ENCODE data around the gene TCEAL2. TPM values are rescaled to one million over a fixed set of nuclear protein-coding genes. Genes with fewer than 3 reads are reported as not detected.
"Not testable (repeated sequence)": the region's sequence is repeated elsewhere in the genome, so short reads cannot be mapped to it uniquely, and the experiment has no call there.

The TCEAL2 gene
- total RNA-seq, 1 donor from 2014 or later: not detected

DNA sequence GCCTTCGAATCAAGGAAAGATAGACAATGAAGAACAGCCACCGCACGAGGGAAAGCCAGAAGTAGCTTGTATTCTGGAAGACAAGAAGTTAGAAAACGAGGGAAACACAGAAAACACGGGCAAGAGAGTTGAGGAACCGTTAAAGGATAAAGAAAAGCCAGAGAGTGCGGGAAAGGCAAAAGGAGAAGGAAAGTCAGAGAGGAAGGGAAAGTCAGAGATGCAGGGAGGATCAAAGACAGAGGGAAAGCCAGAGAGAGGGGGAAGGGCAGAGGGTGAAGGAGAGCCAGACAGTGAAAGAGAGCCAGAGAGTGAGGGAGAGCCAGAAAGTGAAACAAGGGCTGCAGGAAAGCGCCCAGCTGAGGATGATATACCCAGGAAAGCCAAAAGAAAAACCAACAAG lies 1.4 kb downstream of the TCEAL2 start:
- no peaks in the 10 kb centered on the region for H3K27me3 ChIP-seq (ENCODE audit: control insufficient read depth, insufficient read depth, low read length)
- TF ChIP-seq CTCF (IDR thresholded peaks at IDR 0.05; ENCODE audit: insufficient read depth, low read length, severe bottlenecking): no peak
- no peak for FAIRE-seq
- no peak overlapping the region for H3K4me3 ChIP-seq (ENCODE audit: low read depth, low read length)
- H3K36me3 ChIP-seq (ENCODE audit: control insufficient read depth, insufficient read depth, low read length): no peaks in the 10 kb centered on the region
- DNase-seq (ENCODE audit: low read depth): no peak

GRCh38 chrX:102129473-102129872 lies 4.0 kb downstream of the TCEAL2 start:
- DNase-seq (ENCODE audit: low read depth) (peak; percentile 20), FAIRE-seq (no peak)
- Histone ChIP-seq H3K4me3 (ENCODE audit: low read depth, low read length) (no peak overlapping the region), H3K36me3 (ENCODE audit: control insufficient read depth, insufficient read depth, low read length) (no peaks in the 10 kb centered on the region), H3K27me3 (ENCODE audit: control insufficient read depth, insufficient read depth, low read length) (no peaks in the 10 kb centered on the region)
- TF ChIP-seq CTCF (IDR thresholded peaks at IDR 0.05; ENCODE audit: insufficient read depth, low read length, severe bottlenecking): no peak

DNA sequence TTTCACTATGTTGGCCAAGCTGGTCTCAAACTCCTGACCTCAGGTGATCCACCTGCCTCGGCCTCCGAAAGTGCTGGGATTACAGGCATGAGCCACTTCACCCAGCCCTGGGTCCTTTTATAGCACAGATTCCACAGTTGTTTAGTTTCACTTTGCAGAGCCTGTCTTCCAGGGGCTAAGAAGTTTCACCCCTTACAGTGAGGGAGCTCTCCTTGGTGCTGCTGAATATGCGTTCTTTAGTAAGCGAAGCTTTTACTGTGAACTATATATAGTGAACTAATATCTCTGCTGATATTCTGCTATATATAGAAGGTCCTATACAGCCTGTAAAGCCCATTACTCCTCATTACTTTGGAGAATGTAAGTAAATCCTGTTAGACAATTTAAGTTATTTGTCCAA lies 12.6 kb downstream of the TCEAL2 start:
- TF ChIP-seq CTCF (IDR thresholded peaks at IDR 0.05; ENCODE audit: insufficient read depth, low read length, severe bottlenecking): no peak
- DNase-seq (ENCODE audit: low read depth) (no peak), FAIRE-seq (no peak)
- H3K36me3 ChIP-seq (ENCODE audit: control insufficient read depth, insufficient read depth, low read length): no peaks in the 10 kb centered on the region
- H3K4me3 ChIP-seq (ENCODE audit: low read depth, low read length): no peak overlapping the region
- no peaks in the 10 kb centered on the region for H3K27me3 ChIP-seq (ENCODE audit: control insufficient read depth, insufficient read depth, low read length)

- DNase-seq (ENCODE audit: low read depth); H3K36me3 ChIP-seq (ENCODE audit: control insufficient read depth, insufficient read depth, low read length); FAIRE-seq; H3K27me3 ChIP-seq (ENCODE audit: control insufficient read depth, insufficient read depth, low read length); H3K4me3 ChIP-seq (ENCODE audit: low read depth, low read length): not testable (repeated sequence)
Observed at GRCh38 chrX:102140876-102141275, 15.4 kb downstream of the TCEAL2 start.

DNA sequence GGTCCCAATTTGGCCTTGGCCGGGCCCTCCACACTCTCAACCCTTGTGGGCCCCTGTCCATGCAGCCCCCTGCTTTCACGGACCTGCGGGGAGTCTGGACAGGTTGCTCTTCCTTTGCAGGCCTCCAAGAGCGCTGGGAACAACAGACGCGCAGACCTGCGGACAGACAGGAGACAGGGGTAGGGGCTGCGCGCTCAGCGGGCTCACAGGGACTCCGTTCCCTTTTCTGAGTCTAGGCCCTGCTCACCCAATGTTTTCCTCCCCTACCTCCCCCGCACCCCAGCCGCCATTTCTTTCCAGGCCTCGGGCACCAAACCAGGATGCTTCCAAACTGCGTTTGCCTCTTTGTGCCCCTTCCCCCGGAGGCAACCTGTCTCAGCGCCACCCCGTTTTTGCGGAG lies 16.2 kb downstream of the TCEAL2 start:
- not testable (repeated sequence) for H3K4me3 ChIP-seq (ENCODE audit: low read depth, low read length); H3K27me3 ChIP-seq (ENCODE audit: control insufficient read depth, insufficient read depth, low read length); FAIRE-seq; DNase-seq (ENCODE audit: low read depth); H3K36me3 ChIP-seq (ENCODE audit: control insufficient read depth, insufficient read depth, low read length)

GRCh38 chrX:102142274-102142673 lies 16.8 kb downstream of the TCEAL2 start, which contains the start of gene TCEAL6:
TSS of gene TCEAL6 (minus strand) at chrX:102142481.
- not testable (repeated sequence) for DNase-seq (ENCODE audit: low read depth); H3K4me3 ChIP-seq (ENCODE audit: low read depth, low read length); H3K27me3 ChIP-seq (ENCODE audit: control insufficient read depth, insufficient read depth, low read length); FAIRE-seq; H3K36me3 ChIP-seq (ENCODE audit: control insufficient read depth, insufficient read depth, low read length)

- Histone ChIP-seq H3K36me3 (ENCODE audit: control insufficient read depth, insufficient read depth, low read length) (no peaks in the 10 kb centered on the region), H3K27me3 (ENCODE audit: control insufficient read depth, insufficient read depth, low read length) (no peaks in the 10 kb centered on the region), H3K4me3 (ENCODE audit: low read depth, low read length) (no peak overlapping the region)
- TF ChIP-seq CTCF (IDR thresholded peaks at IDR 0.05; ENCODE audit: insufficient read depth, low read length, severe bottlenecking): no peak
- no peak for DNase-seq (ENCODE audit: low read depth)
- no peak for FAIRE-seq
Observed at GRCh38 chrX:102154218-102154860, 28.9 kb downstream of the TCEAL2 start.

All from bronchial epithelial cell (primary cell).